GM12878 (cell line): Measurements from ENCODE around the gene APCDD1. TPM values are rescaled to one million over a fixed set of nuclear protein-coding genes. Genes with fewer than 3 reads are reported as not detected.

Experiments used
- ATAC-seq: fragments of 200-7000 bp; cut with Tn5 transposase; 3 replicates; pipeline ENCODE4 v1.9.1; 2020; ENCODE audit warnings: mild to moderate bottlenecking, moderate library complexity
- BruUV-seq: library from RNA; stranded (reverse); fragments of 400-500 nt; replicated peaks from 2 replicates; lab custom pipeline; 2021; lab: Mats Ljungman, UMichigan
- CTCF ChIA-PET: fragments of 300-600 bp; sonication (Branson Sonifier 250); formaldehyde crosslinking; extraction: SDS; loops from one replicate; lab custom pipeline; 2021; ENCODE audit warnings: inconsistent platforms; lab: Yijun Ruan, JAX
- POLR2A ChIA-PET: fragments of 350-600 bp; formaldehyde crosslinking; extraction: SDS; loops from one replicate; lab custom pipeline; 2021; ENCODE audit warnings: inconsistent platforms; lab: Charles Lee
- RAD21 ChIA-PET: fragments of 300-600 bp; sonication (Branson Sonifier 250); formaldehyde crosslinking; loops from one replicate; lab custom pipeline; 2023; ENCODE audit warnings: antibody characterized with exemption; ENCODE audit not compliant: unreplicated experiment; lab: Charles Lee
- SMC1A ChIA-PET: fragments of 300-600 bp; sonication (Branson Sonifier 250); formaldehyde crosslinking; loops from one replicate; lab custom pipeline; 2023; ENCODE audit not compliant: unreplicated experiment, uncharacterized antibody; lab: Charles Lee
- DNase-seq: peaks from one replicate; pipeline ENCODE4 v3.0.0-alpha.2; 2011; ENCODE audit warnings: low read depth, low spot score
- FAIRE-seq: peaks from 3 replicates; lab custom pipeline; 2011; peaks lifted over from hg19 to GRCh38; lab: Jason Lieb, UNC
- H2AFZ ChIP-seq: 2 replicates; pipeline ENCODE4 v1.6.0; 2011; ENCODE audit warnings: low read depth, low read length, control low read depth; ENCODE audit not compliant: control insufficient read depth
- H3K27ac ChIP-seq: 2 replicates; pipeline ENCODE4 v1.5.1; 2011; ENCODE audit warnings: control low read depth; ENCODE audit not compliant: control insufficient read depth, insufficient read depth
- H3K27me3 ChIP-seq, 2 experiments: replicated peaks in 1 of 2; 2 replicates each; pipeline versions ENCODE4 v1.6.0 to v1.6.1; 2011; ENCODE audit warnings: low read length in 1 of 2; ENCODE audit not compliant: control insufficient read depth in 2 of 2, insufficient read depth in 2 of 2
- H3K36me3 ChIP-seq, 2 experiments: 2 replicates each; pipeline ENCODE4 v1.5.1; 2011; ENCODE audit warnings: low read length in 1 of 2; ENCODE audit not compliant: control insufficient read depth in 2 of 2, insufficient read depth in 2 of 2
- H3K4me1 ChIP-seq: 2 replicates; pipeline ENCODE4 v1.6.1; 2011; ENCODE audit warnings: mild to moderate bottlenecking, low read length, moderate library complexity, mixed read lengths; ENCODE audit not compliant: control insufficient read depth, insufficient read depth
- H3K4me2 ChIP-seq: 2 replicates; pipeline ENCODE4 v1.6.0; 2011; ENCODE audit warnings: control low read depth; ENCODE audit not compliant: control insufficient read depth, insufficient read depth
- H3K4me3 ChIP-seq: fragments of 200-600 bp; sonication (generic); 2 replicates; pipeline ENCODE4 v1.5.1; 2016
- H3K79me2 ChIP-seq: 2 replicates; pipeline ENCODE4 v1.6.0; 2011; ENCODE audit warnings: low read length; ENCODE audit not compliant: control insufficient read depth, insufficient read depth
- H3K9ac ChIP-seq: 2 replicates; pipeline ENCODE4 v1.8.0; 2011; ENCODE audit warnings: low read length, control low read depth, mixed read lengths; ENCODE audit not compliant: control insufficient read depth, insufficient read depth
- H3K9me3 ChIP-seq: replicated peaks from 3 replicates; pipeline ENCODE4 v1.5.1; 2011; ENCODE audit warnings: mild to moderate bottlenecking, low read length; ENCODE audit not compliant: control insufficient read depth, insufficient read depth
- H4K20me1 ChIP-seq: 2 replicates; pipeline ENCODE4 v1.6.0; 2011; ENCODE audit not compliant: control insufficient read depth, insufficient read depth
- CBFB ChIP-seq: IDR thresholded peaks from 2 replicates; pipeline ENCODE4 v1.6.1; 2016; ENCODE audit warnings: antibody characterized with exemption, low read depth
- EP300 ChIP-seq, 2 experiments: fragments of 150-350 bp in 1 of 2; IDR thresholded peaks; 2 replicates each; pipeline ENCODE4 v1.6.1; 2011 to 2012; ENCODE audit warnings: low read depth in 2 of 2, low read length in 2 of 2, borderline replicate concordance in 1 of 2, improper control_type of control experiment in 1 of 2, inconsistent platforms in 1 of 2; ENCODE audit not compliant: control insufficient read depth in 1 of 2
- IKZF1 ChIP-seq: fragments of 450-650 bp; conservative IDR thresholded peaks from 2 replicates; pipeline ENCODE4 v1.6.1; 2017; ENCODE audit warnings: antibody characterized with exemption, mild to moderate bottlenecking
- KAT2A ChIP-seq: conservative IDR thresholded peaks from 2 replicates; pipeline ENCODE4 v1.6.1; 2011; ENCODE audit warnings: low read depth, low read length; ENCODE audit not compliant: control insufficient read depth
- MEF2B ChIP-seq: fragments of 450-650 bp; IDR thresholded peaks from 2 replicates; pipeline ENCODE4 v1.6.1; 2018; ENCODE audit warnings: mild to moderate bottlenecking, moderate library complexity; ENCODE audit not compliant: partially characterized antibody, poor library complexity, severe bottlenecking
- MYB ChIP-seq: fragments of 150-350 bp; IDR thresholded peaks from 2 replicates; pipeline ENCODE4 v1.6.1; 2014; ENCODE audit warnings: mild to moderate bottlenecking, low read depth, low read length, borderline replicate concordance
- RAD21 ChIP-seq: IDR thresholded peaks from 2 replicates; pipeline ENCODE4 v1.6.1; 2011; ENCODE audit warnings: mild to moderate bottlenecking, low read depth, low read length, moderate library complexity; ENCODE audit not compliant: insufficient read depth
- REST ChIP-seq: IDR thresholded peaks from 2 replicates; pipeline ENCODE4 v1.6.1; 2012; ENCODE audit warnings: mild to moderate bottlenecking, low read depth, low read length
- RUNX3 ChIP-seq: IDR thresholded peaks from 2 replicates; pipeline ENCODE4 v1.6.1; 2012; ENCODE audit warnings: low read length, inconsistent platforms
- TCF3 ChIP-seq: IDR thresholded peaks from 2 replicates; pipeline ENCODE4 v1.6.1; 2012; ENCODE audit warnings: low read depth, mild to moderate bottlenecking, low read length, borderline replicate concordance; ENCODE audit not compliant: insufficient read depth
- WRNIP1 ChIP-seq: IDR thresholded peaks from 2 replicates; pipeline ENCODE4 v1.6.1; 2011; ENCODE audit warnings: low read depth, low read length, improper control_type of control experiment, borderline replicate concordance
- YY1 ChIP-seq: IDR thresholded peaks from 2 replicates; pipeline ENCODE4 v1.6.1; 2011; ENCODE audit warnings: low read depth, mild to moderate bottlenecking, low read length
- ZSCAN29 ChIP-seq: fragments of 450-650 bp; IDR thresholded peaks from 2 replicates; pipeline ENCODE4 v1.6.1; 2017; ENCODE audit warnings: mild to moderate bottlenecking, moderate library complexity
- WGBS: methylation state at CpG from one replicate; pipeline ENCODE4 v1.1.6; 2016; ENCODE audit warnings: low lambda C conversion rate; ENCODE audit not compliant: insufficient replicate concordance, insufficient coverage; ENCODE audit errors: missing lambda C conversion rate; 5-methylcytosine and 5-hydroxymethylcytosine counted together
- in situ Hi-C: fragments of 300-500 bp; cut with MboI; formaldehyde crosslinking; loops from 9 replicates; pipeline ENCODE4 v1.14.3; 2018; ENCODE audit warnings: mixed read lengths
- intact Hi-C: fragments of 100-400 bp; cut with micrococcal nuclease; formaldehyde crosslinking; loops from one replicate; pipeline ENCODE4 v1.14.2; 2022; ENCODE audit not compliant: unreplicated experiment
- polyA plus RNA-seq, 11 experiments: library from polyadenylated mRNA; depleted of rRNA in 4 of 11; unstranded in 6 of 11; stranded (reverse) in 5 of 11; fragments of >200 nt; fragmentation: Nextera tagmentation in 4 of 11; fragmentation: Illumina TruSeq in 1 of 11; extraction: Ambion mirVana in 4 of 11; extraction: Trizol in 1 of 11; gene quantifications; 1 replicate in 1 of 11; 2 replicates in 10 of 11; pipeline versions ENCODE4 v1.2.1 to v1.2.3, GENCODE V29; 2011 to 2016; ENCODE audit warnings: inconsistent platforms in 2 of 11, missing spikeins in 2 of 11, low read depth in 1 of 11
- total RNA-seq, 4 experiments: library from RNA; depleted of rRNA in 3 of 4; stranded (reverse); fragments of >200 nt in 3 of 4; fragmentation: Illumina TruSeq in 1 of 4; extraction: Trizol in 1 of 4; gene quantifications; 2 replicates each; pipeline versions ENCODE4 v1.2.1 to v1.2.3, GENCODE V29; 2013 to 2021

APCDD1 gene
- total and polyA plus RNA-seq, 10 of the 15 experiments (the other 5 are each of a cell fraction or from before 2014, with no cell fraction given), result not detected

GRCh38 chr18:10475654-10476291, 21.3 kb downstream of the APCDD1 start:
- no peaks in the 10 kb centered on the region for H3K36me3 ChIP-seq
- H3K4me1 ChIP-seq, result no peaks in the 10 kb centered on the region; the same call in 1 of the 2 replicates
- FAIRE-seq, result no peak
- no peaks in the 10 kb centered on the region for H4K20me1 ChIP-seq
- no peak; the same call in 2 of the 3 replicates for ATAC-seq
- ChIA-PET SMC1A (interaction anchor here (1.4 kb wide), 1 partner anchor 7 kb away, joined by 4 read pairs; no protein-coding TSS in a partner anchor), POLR2A (interaction anchor here (0.6 to 1.2 kb wide), 2 partner anchors 8 to 25 kb away, joined by 3 to 6 read pairs; no protein-coding TSS in a partner anchor), CTCF (no interaction called here), RAD21 (no interaction called here)
- no peak overlapping the region for H3K9ac ChIP-seq
- no peaks in the 10 kb centered on the region for H3K9me3 ChIP-seq
- TF ChIP-seq IKZF1 (0 out of 2 replicates have a peak, but pooled peaks have one; percentile 14), WRNIP1 (no peak)
- H2AFZ ChIP-seq, result no peak overlapping the region
- no peak overlapping the region for H3K4me2 ChIP-seq
- H3K27ac ChIP-seq, result no peak overlapping the region
- no TSS peak for BruUV-seq
- 8% methylated on average over 15 of the region's 15 CpGs for WGBS
- no peaks in the 10 kb centered on the region; a peak in 3 of 4 replicates for H3K27me3 ChIP-seq
- no peaks in the 10 kb centered on the region for H3K79me2 ChIP-seq
- H3K4me3 ChIP-seq, result no peak overlapping the region
- intact Hi-C loops, result no loop called here
- no peak for DNase-seq
- in situ Hi-C loops, result no loop called here

GRCh38 chr18:10476338-10476791, 21.9 kb downstream of the APCDD1 start:
- Histone ChIP-seq H3K27ac (no peak overlapping the region), H2AFZ (no peak overlapping the region), H3K4me1 (no peaks in the 10 kb centered on the region; the same call in 1 of the 2 replicates), H3K36me3 (no peaks in the 10 kb centered on the region), H3K4me2 (no peak overlapping the region), H3K9ac (no peak overlapping the region), H3K79me2 (no peaks in the 10 kb centered on the region), H4K20me1 (no peaks in the 10 kb centered on the region), H3K9me3 (no peaks in the 10 kb centered on the region), H3K27me3 (no peaks in the 10 kb centered on the region; a peak in 3 of 4 replicates), H3K4me3 (no peak overlapping the region)
- WGBS, result 35% methylated on average over 9 of the region's 9 CpGs
- intact Hi-C loops, result no loop called here
- no peak for ATAC-seq
- RAD21 ChIA-PET, result no interaction called here
- SMC1A ChIA-PET, result no interaction called here
- in situ Hi-C loops, result no loop called here
- no peak for FAIRE-seq
- DNase-seq, result no peak
- POLR2A ChIA-PET, result interaction anchor here (1.2 kb wide), 1 partner anchor 7 kb away, joined by 3 read pairs; no protein-coding TSS in a partner anchor
- CTCF ChIA-PET, result no interaction called here
- no TSS peak for BruUV-seq
- no peak for TF ChIP-seq ZSCAN29
- TF ChIP-seq RUNX3, result no peak
- no peak for TF ChIP-seq MEF2B
- no peak for TF ChIP-seq EP300 (IDR thresholded peaks at IDR 0.05; ENCODE audit: borderline replicate concordance in 1 of 2, control insufficient read depth in 1 of 2, low read depth in 2 of 2, low read length in 2 of 2)
- no peak for TF ChIP-seq MYB
- no peak for TF ChIP-seq RAD21
- no peak for TF ChIP-seq CBFB
- TF ChIP-seq YY1, result no peak
- no peak for TF ChIP-seq TCF3
- no peak for TF ChIP-seq KAT2A
- no peak for TF ChIP-seq REST
